Measurements from ENCODE around the gene NDUFC1.

NDUFC1 gene

GRCh38 chr4:139278485-139278884, 23.8 kb downstream of the NDUFC1 start:
- ChIA-PET POLR2A (interaction anchor here (0.7 kb wide), 1 partner anchor 251 kb away, joined by 3 read pairs; no protein-coding TSS in a partner anchor), CTCF (interaction anchor here (1.6 kb wide), 1 partner anchor 17 kb away, joined by 5 read pairs; no protein-coding TSS in a partner anchor)
- H3K4me3 ChIP-seq (ENCODE audit: low read depth, low read length) = peak overlapping the region; percentile 64
- no peak for TF ChIP-seq CTCF (IDR thresholded peaks at IDR 0.05; ENCODE audit: insufficient read depth, low read length, missing control alignments)
- no peak for DNase-seq (ENCODE audit: low read depth, low spot score)

- ChIA-PET CTCF (interaction anchor here (1.0 to 2.9 kb wide), 3 partner anchors 16 to 47 kb away, joined by 3 to 22 read pairs (median 6); no protein-coding TSS in a partner anchor), POLR2A (no interaction called here)
- DNase-seq (ENCODE audit: low read depth, low spot score) = no peak
- TF ChIP-seq CTCF (IDR thresholded peaks at IDR 0.05; ENCODE audit: insufficient read depth, low read length, missing control alignments) = no peak
- H3K4me3 ChIP-seq (ENCODE audit: low read depth, low read length) = no peak overlapping the region
Measured at GRCh38 chr4:139275281-139275735, 27.0 kb downstream of the NDUFC1 start.

- no peak for TF ChIP-seq CTCF (IDR thresholded peaks at IDR 0.05; ENCODE audit: insufficient read depth, low read length, missing control alignments)
- POLR2A ChIA-PET = no interaction called here
- H3K4me3 ChIP-seq (ENCODE audit: low read depth, low read length) = no peak overlapping the region
- CTCF ChIA-PET = interaction anchor here (2.3 to 2.9 kb wide), 2 partner anchors 21 to 46 kb away, joined by 6 to 22 read pairs; no protein-coding TSS in a partner anchor
- DNase-seq (ENCODE audit: low read depth, low spot score) = no peak
Measured at GRCh38 chr4:139274790-139275189, 27.5 kb downstream of the NDUFC1 start.

GRCh38 chr4:139273835-139274234, 28.4 kb downstream of the NDUFC1 start:
- H3K4me3 ChIP-seq (ENCODE audit: low read depth, low read length) = no peak overlapping the region
- POLR2A ChIA-PET = no interaction called here
- TF ChIP-seq CTCF (IDR thresholded peaks at IDR 0.05; ENCODE audit: insufficient read depth, low read length, missing control alignments) = no peak
- no peak for DNase-seq (ENCODE audit: low read depth, low spot score)
- CTCF ChIA-PET = no interaction called here

- ChIA-PET CTCF (interaction anchor here (2.4 kb wide), 1 partner anchor 35 kb away, joined by 6 read pairs; no protein-coding TSS in a partner anchor), POLR2A (interaction anchor here (1.2 kb wide), 1 partner anchor 24 kb away, joined by 7 read pairs; no protein-coding TSS in a partner anchor)
- DNase-seq (ENCODE audit: low read depth, low spot score) = no peak
- no peak overlapping the region for H3K4me3 ChIP-seq (ENCODE audit: low read depth, low read length)
- TF ChIP-seq CTCF (IDR thresholded peaks at IDR 0.05; ENCODE audit: insufficient read depth, low read length, missing control alignments) = no peak
Measured at GRCh38 chr4:139267301-139267700, 35.0 kb downstream of the NDUFC1 start.

- no peak for DNase-seq (ENCODE audit: low read depth, low spot score)
- CTCF ChIA-PET = interaction anchor here (0.6 to 1.6 kb wide), 6 partner anchors 14 to 239 kb away, joined by 3 to 5 read pairs (median 4); partner anchors contain the start of gene MGARP
- H3K4me3 ChIP-seq (ENCODE audit: low read depth, low read length) = peak overlapping the region; percentile 38
- POLR2A ChIA-PET = interaction anchor here (0.6 to 1.2 kb wide), 3 partner anchors 23 to 79 kb away, joined by 3 to 7 read pairs (median 4); partner anchors contain the start of gene NAA15
- no peak for TF ChIP-seq CTCF (IDR thresholded peaks at IDR 0.05; ENCODE audit: insufficient read depth, low read length, missing control alignments)
Measured at GRCh38 chr4:139266583-139267257, 35.6 kb downstream of the NDUFC1 start.
